IMR-90 (cell line): ENCODE measurements around the gene SETSIP. TPM values are rescaled to one million over a fixed set of nuclear protein-coding genes. Genes with fewer than 3 reads are reported as not detected.
"Not testable (repeated sequence)": the region's sequence is repeated elsewhere in the genome, so short reads cannot be mapped to it uniquely, and the experiment has no call there.

Source experiments
- ATAC-seq: fragments of 200-7000 bp; cut with Tn5 transposase; 2 replicates; pipeline ENCODE4 v1.9.1; 2020; ENCODE audit warnings: low read depth, mild to moderate bottlenecking, moderate library complexity
- BruUV-seq: library from RNA; stranded (reverse); fragments of 400-500 nt; replicated peaks from 2 replicates; lab custom pipeline; 2021; lab: Mats Ljungman, UMichigan
- CTCF ChIA-PET: fragments of 300-600 bp; formaldehyde crosslinking; extraction: SDS; loops from one replicate; lab custom pipeline; 2021; ENCODE audit warnings: antibody characterized with exemption; lab: Yijun Ruan, JAX
- POLR2A ChIA-PET: fragments of 300-600 bp; sonication (Branson Sonifier 250); formaldehyde crosslinking; loops from one replicate; lab custom pipeline; 2022; ENCODE audit warnings: antibody characterized with exemption; ENCODE audit not compliant: unreplicated experiment; lab: Charles Lee
- DNase-seq: peaks from one replicate; pipeline ENCODE4 v3.0.0; 2013
- H2AFZ ChIP-seq: replicated peaks from 2 replicates; pipeline ENCODE3; 2013; ENCODE audit warnings: low read length, mild to moderate bottlenecking; ENCODE audit not compliant: poor library complexity
- H2AK5ac ChIP-seq: 2 replicates; pipeline ENCODE4 v1.6.1; 2013; ENCODE audit warnings: low read depth, low read length, inconsistent platforms
- H2AK9ac ChIP-seq: replicated peaks from 2 replicates; pipeline ENCODE3; 2013; ENCODE audit warnings: mild to moderate bottlenecking, low read depth, low read length, moderate library complexity; ENCODE audit not compliant: poor library complexity
- H2BK120ac ChIP-seq: 2 replicates; pipeline ENCODE4 v1.6.1; 2013; ENCODE audit warnings: low read depth, low read length, inconsistent platforms
- H2BK15ac ChIP-seq: 3 replicates; pipeline ENCODE4 v1.6.1; 2013; ENCODE audit warnings: low read depth, low read length, inconsistent platforms
- H2BK20ac ChIP-seq: 2 replicates; pipeline ENCODE4 v1.6.1; 2013; ENCODE audit warnings: low read depth, mild to moderate bottlenecking, inconsistent platforms, low read length, moderate library complexity
- H2BK5ac ChIP-seq: 2 replicates; pipeline ENCODE4 v1.6.1; 2013; ENCODE audit warnings: mild to moderate bottlenecking, low read depth, low read length, inconsistent platforms; ENCODE audit not compliant: poor library complexity, severe bottlenecking
- H3K14ac ChIP-seq: replicated peaks from 2 replicates; pipeline ENCODE4 v1.6.1; 2013; ENCODE audit warnings: low read depth, low read length, inconsistent platforms
- H3K18ac ChIP-seq: 2 replicates; pipeline ENCODE4 v1.6.1; 2013; ENCODE audit warnings: low read depth, low read length, control low read depth
- H3K23ac ChIP-seq: 2 replicates; pipeline ENCODE4 v1.6.1; 2013; ENCODE audit warnings: low read depth, low read length, inconsistent platforms
- H3K27ac ChIP-seq: 2 replicates; pipeline ENCODE4 v1.5.1; 2013; ENCODE audit warnings: mild to moderate bottlenecking, control low read depth, low read length; ENCODE audit not compliant: insufficient read depth
- H3K27me3 ChIP-seq: 2 replicates; pipeline ENCODE4 v1.6.1; 2013; ENCODE audit warnings: low read length; ENCODE audit not compliant: control insufficient read depth, insufficient read depth
- H3K36me3 ChIP-seq: 2 replicates; pipeline ENCODE4 v1.6.1; 2013; ENCODE audit warnings: low read length, mixed read lengths; ENCODE audit not compliant: control insufficient read depth, insufficient read depth
- H3K4ac ChIP-seq: 2 replicates; pipeline ENCODE4 v1.6.1; 2013; ENCODE audit warnings: low read depth, low read length, inconsistent platforms
- H3K4me1 ChIP-seq: 2 replicates; pipeline ENCODE4 v1.6.1; 2013; ENCODE audit warnings: low read length, mixed read lengths; ENCODE audit not compliant: control insufficient read depth, insufficient read depth
- H3K4me2 ChIP-seq: 2 replicates; pipeline ENCODE4 v1.6.1; 2013; ENCODE audit warnings: low read depth, mild to moderate bottlenecking, control low read depth, low read length, moderate library complexity
- H3K4me3 ChIP-seq: 2 replicates; pipeline ENCODE4 v1.5.1; 2013; ENCODE audit warnings: low read depth, mild to moderate bottlenecking, control low read depth, low read length, moderate library complexity; ENCODE audit not compliant: insufficient read depth
- H3K56ac ChIP-seq: 2 replicates; pipeline ENCODE4 v1.6.1; 2013; ENCODE audit warnings: low read length, inconsistent platforms; ENCODE audit not compliant: insufficient read depth; ENCODE audit errors: extremely low read depth
- H3K79me1 ChIP-seq, 2 experiments: 2 replicates each; pipeline ENCODE4 v1.6.1; 2013; ENCODE audit warnings: low read length in 2 of 2, inconsistent platforms in 1 of 2, low read depth in 1 of 2
- H3K9ac ChIP-seq: 2 replicates; pipeline ENCODE4 v1.6.1; 2013; ENCODE audit warnings: low read depth, low read length, control low read depth
- H3K9me1 ChIP-seq: 2 replicates; pipeline ENCODE4 v1.6.1; 2013; ENCODE audit warnings: low read length, inconsistent platforms; ENCODE audit not compliant: insufficient read depth
- H3K9me3 ChIP-seq: 2 replicates; pipeline ENCODE4 v1.6.1; 2013; ENCODE audit warnings: low read length; ENCODE audit not compliant: control insufficient read depth, insufficient read depth
- H4K20me1 ChIP-seq: 2 replicates; pipeline ENCODE4 v1.6.1; 2013; ENCODE audit warnings: low read length, inconsistent platforms; ENCODE audit not compliant: insufficient read depth
- H4K5ac ChIP-seq: 2 replicates; pipeline ENCODE4 v1.6.1; 2013; ENCODE audit warnings: mild to moderate bottlenecking, low read depth, low read length, control low read depth
- H4K8ac ChIP-seq, 2 experiments: 2 replicates each; pipeline ENCODE4 v1.6.1; 2013; ENCODE audit warnings: low read depth in 2 of 2, low read length in 2 of 2, control low read depth in 1 of 2, inconsistent platforms in 1 of 2
- H4K91ac ChIP-seq: 2 replicates; pipeline ENCODE4 v1.6.1; 2013; ENCODE audit warnings: low read depth, low read length, inconsistent platforms; ENCODE audit not compliant: insufficient read depth
- CTCF ChIP-seq: conservative IDR thresholded peaks from 2 replicates; pipeline ENCODE4 v1.5.1; 2012; ENCODE audit warnings: mild to moderate bottlenecking, low read depth, low read length, improper control_type of control experiment
- MAFK ChIP-seq: IDR thresholded peaks from 2 replicates; pipeline ENCODE4 v1.6.1; 2012; ENCODE audit warnings: low read depth, low read length, improper control_type of control experiment
- MAZ ChIP-seq: IDR thresholded peaks from 2 replicates; pipeline ENCODE4 v1.6.1; 2012; ENCODE audit warnings: low read depth, mild to moderate bottlenecking, low read length, improper control_type of control experiment, moderate library complexity, borderline replicate concordance
- MXI1 ChIP-seq: IDR thresholded peaks from 2 replicates; pipeline ENCODE4 v1.6.1; 2012; ENCODE audit warnings: low read depth, mild to moderate bottlenecking, low read length, moderate library complexity, borderline replicate concordance
- RCOR1 ChIP-seq: IDR thresholded peaks from 2 replicates; pipeline ENCODE4 v1.6.1; 2012; ENCODE audit warnings: mild to moderate bottlenecking, low read length, improper control_type of control experiment; ENCODE audit not compliant: insufficient replicate concordance
- WGBS, 2 experiments: methylation state at CpG; one replicate each; pipeline versions ENCODE4 v1.1.5 to v1.1.7; 2013; ENCODE audit warnings: missing lambda C conversion rate in 2 of 2; ENCODE audit not compliant: insufficient read length in 1 of 2; ENCODE audit errors: extremely low coverage in 2 of 2; 5-methylcytosine and 5-hydroxymethylcytosine counted together
- dilution Hi-C: fragments of 300-500 bp; cut with HindIII; formaldehyde crosslinking; loops from one replicate; pipeline ENCODE4 v1.14.3; 2018; ENCODE audit warnings: low sequenced_read_pairs; ENCODE audit not compliant: unreplicated experiment
- in situ Hi-C: fragments of 300-500 bp; cut with MboI; formaldehyde crosslinking; loops from 3 replicates; pipeline ENCODE4 v1.14.3; 2019; ENCODE audit warnings: low sequenced_read_pairs, inconsistent platforms, mixed read lengths
- intact Hi-C: fragments of 100-400 bp; cut with micrococcal nuclease; formaldehyde crosslinking; loops from 2 replicates; pipeline ENCODE4 v1.10.0; 2022
- polyA plus RNA-seq, 3 experiments: library from polyadenylated mRNA; depleted of rRNA; stranded (reverse); fragments of >200 nt; gene quantifications; 2 replicates each; pipeline ENCODE4 v1.2.3, GENCODE V29; 2012; ENCODE audit warnings: low replicate concordance in 1 of 3
- total RNA-seq: library from RNA; depleted of rRNA; stranded (reverse); fragments of >200 nt; gene quantifications from 2 replicates; pipeline ENCODE4 v1.2.3, GENCODE V29; 2012

SETSIP gene
- total and polyA plus RNA-seq, 2 of the 4 experiments (the other 2 are of a cell fraction), result not detected

GRCh38 chr1:92076363-92076762 lies 1.2 kb upstream of the SETSIP start:
- peaks cover 0 to 10% of the 10 kb centered on the region in 2 experiments; a peak in 1 of 4 replicates for H3K79me1 ChIP-seq
- H3K4me2 ChIP-seq, result no peak overlapping the region
- ChIA-PET POLR2A (no interaction called here), CTCF (no interaction called here)
- H2BK5ac ChIP-seq, result no peak overlapping the region
- ATAC-seq (no peak), DNase-seq (no peak)
- H4K91ac ChIP-seq, result no peak overlapping the region
- H3K9me1 ChIP-seq, result no peaks in the 10 kb centered on the region
- dilution Hi-C loops (no loop called here), intact Hi-C loops (no loop called here), in situ Hi-C loops (no loop called here)
- H3K9ac ChIP-seq, result no peak overlapping the region
- H3K18ac ChIP-seq, result no peak overlapping the region
- H2BK120ac ChIP-seq, result no peak overlapping the region
- no peak overlapping the region for H2BK20ac ChIP-seq
- no peak overlapping the region for H3K14ac ChIP-seq
- no peak overlapping the region for H4K8ac ChIP-seq
- no peak overlapping the region for H3K56ac ChIP-seq
- no CpG with 5 or more reads among the region's 5 CpGs for WGBS, 2 experiments
- H3K27me3 ChIP-seq, result no peaks in the 10 kb centered on the region
- no peak overlapping the region; the same call in 1 of the 2 replicates for H3K23ac ChIP-seq
- no peaks in the 10 kb centered on the region for H3K36me3 ChIP-seq
- no peak overlapping the region for H3K4me3 ChIP-seq
- no peak overlapping the region for H3K27ac ChIP-seq
- BruUV-seq, result no TSS peak
- no peak overlapping the region for H3K4ac ChIP-seq
- H4K5ac ChIP-seq, result no peak overlapping the region
- no peaks in the 10 kb centered on the region for H4K20me1 ChIP-seq
- no peaks in the 10 kb centered on the region for H3K4me1 ChIP-seq
- no peak overlapping the region for H2BK15ac ChIP-seq
- no peaks in the 10 kb centered on the region for H3K9me3 ChIP-seq
- no peak overlapping the region for H2AK9ac ChIP-seq
- H2AK5ac ChIP-seq, result no peak overlapping the region
- no peak for TF ChIP-seq MXI1
- TF ChIP-seq CTCF, result no peak
- TF ChIP-seq RCOR1, result no peak
- no peak for TF ChIP-seq MAZ
- TF ChIP-seq MAFK, result no peak
- H2AFZ ChIP-seq, result no peak overlapping the region

GRCh38 chr1:92074446-92074845 lies 765 bp downstream of the SETSIP start:
- H3K23ac ChIP-seq, ATAC-seq, H2BK20ac ChIP-seq, H3K4me2 ChIP-seq, H4K5ac ChIP-seq, in situ Hi-C loops, H2AFZ ChIP-seq, H3K36me3 ChIP-seq, H3K27ac ChIP-seq, H3K9me3 ChIP-seq, H3K56ac ChIP-seq, H3K27me3 ChIP-seq, H3K18ac ChIP-seq, H2AK9ac ChIP-seq, H2BK5ac ChIP-seq, H2BK15ac ChIP-seq, H4K91ac ChIP-seq, dilution Hi-C loops, CTCF ChIA-PET, H3K4me3 ChIP-seq, H2AK5ac ChIP-seq, H2BK120ac ChIP-seq, H3K79me1 ChIP-seq, BruUV-seq, H3K9ac ChIP-seq, DNase-seq, H3K4me1 ChIP-seq, H4K20me1 ChIP-seq, H3K14ac ChIP-seq, POLR2A ChIA-PET, intact Hi-C loops, H4K8ac ChIP-seq, H3K9me1 ChIP-seq, H3K4ac ChIP-seq: not testable (repeated sequence)
